RCC 7860 (cell line): ENCODE data around the gene HSPA6.
"Not testable (repeated sequence)": the region's sequence is repeated elsewhere in the genome, so short reads cannot be mapped to it uniquely, and the experiment has no call there.

ENCODE experiments used
- DNase-seq: peaks from one replicate; pipeline ENCODE4 v3.0.0-alpha.2; 2015; ENCODE audit warnings: low spot score
- FAIRE-seq: peaks from 2 replicates; lab custom pipeline; 2012; peaks lifted over from hg19 to GRCh38; lab: Jason Lieb, UNC

Gene HSPA6

GRCh38 chr1:161531986-161532643, 7.8 kb downstream of the HSPA6 start:
- no peak for DNase-seq

GRCh38 chr1:161532644-161533567, 8.6 kb downstream of the HSPA6 start:
- not testable (repeated sequence) for FAIRE-seq, DNase-seq

More at GRCh38 chr1:161531986-161532643, 7.8 kb downstream of the HSPA6 start:
- FAIRE-seq, result no peak

GRCh38 chr1:161537068-161537669, 12.8 kb downstream of the HSPA6 start:
- DNase-seq, FAIRE-seq: not testable (repeated sequence)

GRCh38 chr1:161538925-161539479, 14.7 kb downstream of the HSPA6 start:
- not testable (repeated sequence) for FAIRE-seq, DNase-seq

DNA sequence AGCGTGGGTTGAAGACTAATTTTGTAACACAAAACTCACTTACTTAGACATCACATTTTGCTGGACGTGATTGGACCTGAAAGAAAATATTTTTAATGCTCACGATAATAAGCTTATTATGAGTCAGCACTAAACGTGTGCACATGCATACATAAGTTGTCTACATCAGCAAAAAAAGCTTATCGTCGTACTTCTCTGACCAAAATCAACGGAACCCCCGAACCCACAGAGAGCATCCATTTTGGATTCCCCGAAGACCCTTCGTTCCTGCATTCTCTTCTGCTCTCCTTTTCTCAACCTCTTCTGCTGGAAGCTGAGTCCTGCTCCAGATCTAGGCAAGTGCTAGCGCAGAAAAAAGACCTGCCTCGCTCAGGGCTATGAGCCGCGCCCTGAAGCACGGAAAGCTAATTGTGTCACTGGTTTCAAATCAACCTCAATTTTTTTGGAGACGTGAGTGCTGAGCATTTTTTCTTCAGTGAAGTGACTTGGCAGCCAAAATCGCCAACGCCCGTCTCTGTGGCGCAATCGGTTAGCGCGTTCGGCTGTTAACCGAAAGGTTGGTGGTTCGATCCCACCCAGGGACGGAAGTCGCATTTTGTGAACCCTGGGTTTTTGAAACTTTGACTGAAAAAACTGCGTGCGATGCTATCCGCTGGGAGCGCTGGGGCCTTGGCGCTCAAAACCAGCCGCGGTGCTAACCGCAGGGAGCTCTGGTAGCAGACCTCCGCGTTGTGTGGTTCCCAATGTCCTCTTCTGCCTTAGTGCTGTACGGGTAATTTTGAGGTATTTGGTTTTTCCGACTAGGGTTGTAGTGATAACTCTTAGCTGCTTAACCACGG, 15.6 kb downstream of the HSPA6 start:
- not testable (repeated sequence) for FAIRE-seq
- peak; percentile 72 for DNase-seq

GRCh38 chr1:161540570-161540960, 16.2 kb downstream of the HSPA6 start:
- DNase-seq, FAIRE-seq: not testable (repeated sequence)

DNA sequence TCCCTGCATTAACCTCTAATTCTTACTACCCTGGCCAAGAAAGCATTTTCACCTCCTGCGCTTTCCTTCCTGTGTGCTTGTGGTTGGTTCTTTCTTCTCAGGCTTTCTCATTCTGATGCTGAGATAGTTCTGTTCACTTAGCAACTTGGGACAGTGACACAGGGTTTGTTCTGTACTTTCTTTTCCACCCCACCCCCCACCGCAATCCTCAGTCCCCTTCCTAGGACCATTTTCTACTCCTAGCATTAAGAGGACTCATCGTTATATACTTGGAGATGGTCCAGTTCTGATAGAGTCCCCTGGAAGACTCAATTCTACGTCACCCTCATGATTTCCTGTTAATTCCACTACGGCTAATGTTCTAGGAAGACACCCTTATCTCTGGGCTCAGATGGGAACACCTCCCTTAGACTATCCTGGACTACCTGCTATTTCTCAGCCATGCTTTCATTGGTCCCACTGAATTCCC, 17.8 kb downstream of the HSPA6 start:
- FAIRE-seq, DNase-seq: not testable (repeated sequence)

DNA sequence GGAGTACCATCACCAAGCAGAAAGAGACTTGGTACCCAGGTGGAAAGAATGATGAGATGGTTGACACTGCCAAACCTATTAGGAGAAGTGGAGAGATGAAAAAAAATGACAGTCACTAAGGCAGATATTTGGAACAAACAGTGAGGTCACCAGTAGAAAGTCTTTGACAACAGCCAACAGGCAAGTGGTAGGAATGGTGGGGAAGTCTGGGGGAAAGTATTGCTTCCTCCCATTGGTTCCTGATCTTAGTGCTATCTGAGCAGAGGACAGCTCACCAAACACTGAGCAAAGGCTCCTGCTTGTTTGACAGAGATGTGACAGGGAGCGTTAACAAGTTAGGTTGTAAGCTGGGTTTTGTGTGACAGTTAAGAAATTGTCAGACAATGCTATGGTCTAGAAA, 18.8 kb downstream of the HSPA6 start:
- DNase-seq, FAIRE-seq: not testable (repeated sequence)

DNA sequence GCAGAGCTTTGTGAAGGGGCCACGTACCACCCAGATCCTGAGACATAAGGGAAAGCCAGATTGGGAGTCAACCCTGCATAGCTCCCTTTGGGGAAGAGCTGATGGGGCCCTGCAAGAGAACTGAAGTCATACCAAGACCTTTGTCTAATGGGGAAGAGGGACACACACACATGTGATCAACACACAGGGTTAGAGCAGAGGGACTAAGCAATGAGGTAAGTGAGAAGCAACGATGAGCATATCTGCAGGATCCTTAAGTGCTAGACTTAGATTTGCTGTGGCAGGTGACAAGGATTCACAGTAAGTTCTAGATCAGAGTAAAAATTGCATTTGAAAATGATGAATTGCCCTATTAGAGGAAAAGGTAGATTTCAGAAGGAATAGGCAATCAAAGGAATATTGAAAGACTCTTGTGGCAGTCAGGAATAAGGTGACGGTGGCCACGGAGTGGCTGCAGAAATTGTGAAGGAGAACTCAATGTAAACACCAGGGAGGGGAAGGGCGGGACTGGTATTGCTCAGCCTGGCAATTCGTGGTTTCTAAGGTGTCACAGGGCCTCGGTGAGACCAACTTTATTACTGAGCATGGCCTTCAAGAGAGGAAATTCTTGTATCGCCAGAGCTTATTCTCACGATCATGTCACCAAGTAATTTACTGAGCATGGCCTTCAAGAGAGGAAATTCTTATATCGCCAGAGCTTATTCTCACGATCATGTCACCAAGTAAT, 20.8 kb downstream of the HSPA6 start:
- not testable (repeated sequence) for FAIRE-seq

GRCh38 chr1:161547995-161548741, 23.8 kb downstream of the HSPA6 start:
- DNase-seq, FAIRE-seq: not testable (repeated sequence)

More for the DNA sequence above, 20.8 kb downstream of the HSPA6 start:
- DNase-seq, result not testable (repeated sequence)

DNA sequence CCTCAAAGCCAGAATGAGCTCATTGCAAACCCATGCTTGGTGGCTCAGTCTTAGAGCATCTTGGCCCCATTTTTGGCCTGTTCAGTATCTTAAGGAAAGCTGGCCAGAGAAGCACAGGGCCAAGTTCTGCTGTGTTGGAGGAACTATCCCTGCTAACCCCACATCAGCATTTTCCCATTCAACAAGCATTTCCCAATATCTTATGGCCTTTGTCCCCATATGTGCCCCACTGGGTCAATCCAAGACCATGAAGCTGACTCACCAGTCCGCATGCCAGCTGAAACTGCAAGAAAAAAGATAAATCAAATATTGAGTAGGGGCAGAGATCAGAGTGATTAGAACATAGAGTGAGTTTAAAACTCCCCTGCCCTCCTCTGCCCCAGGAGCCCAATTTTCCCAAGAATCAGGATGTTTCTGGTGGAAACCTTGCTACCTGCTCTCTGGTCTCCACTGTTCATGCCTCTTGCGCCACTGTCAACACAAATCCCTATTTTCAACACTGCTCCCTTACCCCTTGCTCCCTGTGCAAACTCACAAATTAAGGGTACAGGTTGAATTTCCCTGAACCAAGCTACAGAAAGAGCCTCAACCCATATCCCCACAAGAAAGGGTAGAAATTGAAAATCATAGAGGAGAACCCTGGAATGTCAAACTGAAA, 24.5 kb downstream of the HSPA6 start:
- FAIRE-seq, DNase-seq: not testable (repeated sequence)

GRCh38 chr1:161549652-161550051, 25.3 kb downstream of the HSPA6 start, which contains the start of gene FCGR3A:
Gene FCGR3A, minus strand, starts transcription at chr1:161549818. Its CDS starts 82 bp downstream, at chr1:161549736.
- DNase-seq (no peak), FAIRE-seq (no peak)

GRCh38 chr1:161550942-161551341, 26.6 kb downstream of the HSPA6 start:
- FAIRE-seq, DNase-seq: not testable (repeated sequence)

DNA sequence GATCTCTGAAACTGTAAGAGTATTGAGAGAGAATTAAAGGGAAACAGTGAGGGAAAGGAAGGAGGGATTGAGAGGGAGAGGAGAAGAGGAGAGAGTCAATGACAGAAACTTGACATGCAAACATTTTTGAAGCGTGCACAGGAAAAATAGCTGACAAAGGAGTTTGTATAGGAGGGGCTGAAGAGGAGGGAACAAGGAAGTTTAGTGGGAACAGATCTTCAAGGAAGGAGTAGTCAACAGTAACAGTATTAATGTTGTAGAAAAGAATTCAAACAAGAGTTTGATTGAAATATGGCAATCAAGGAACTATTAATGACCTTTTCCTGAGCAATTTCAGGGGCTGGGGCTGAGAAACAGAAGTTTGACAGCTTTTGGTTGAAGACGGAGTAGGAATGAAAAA, 29.3 kb downstream of the HSPA6 start:
- DNase-seq, FAIRE-seq: not testable (repeated sequence)

DNA sequence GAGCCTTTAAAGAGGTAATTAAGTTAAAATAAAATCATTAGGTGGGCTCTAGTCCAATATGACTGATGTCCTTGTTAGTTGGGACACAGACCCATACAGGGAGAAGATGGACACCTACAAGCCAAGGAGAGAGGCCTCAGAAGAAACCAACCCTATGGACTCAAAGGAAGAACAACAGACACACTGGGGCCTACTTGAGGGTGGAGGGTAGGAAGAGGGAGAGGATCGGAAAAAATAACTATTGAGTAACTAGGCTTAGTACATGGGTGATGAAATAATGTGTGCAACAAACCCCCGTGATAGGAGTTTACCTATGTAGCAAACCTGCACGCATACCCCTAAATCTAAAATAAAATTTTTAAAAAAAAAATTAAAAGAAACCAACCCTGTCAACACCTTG, 30.0 kb downstream of the HSPA6 start:
- FAIRE-seq, DNase-seq: not testable (repeated sequence)

- FAIRE-seq, DNase-seq: not testable (repeated sequence)
These were observed 30.6 kb downstream of the HSPA6 start for GRCh38 chr1:161554815-161555417.

DNA sequence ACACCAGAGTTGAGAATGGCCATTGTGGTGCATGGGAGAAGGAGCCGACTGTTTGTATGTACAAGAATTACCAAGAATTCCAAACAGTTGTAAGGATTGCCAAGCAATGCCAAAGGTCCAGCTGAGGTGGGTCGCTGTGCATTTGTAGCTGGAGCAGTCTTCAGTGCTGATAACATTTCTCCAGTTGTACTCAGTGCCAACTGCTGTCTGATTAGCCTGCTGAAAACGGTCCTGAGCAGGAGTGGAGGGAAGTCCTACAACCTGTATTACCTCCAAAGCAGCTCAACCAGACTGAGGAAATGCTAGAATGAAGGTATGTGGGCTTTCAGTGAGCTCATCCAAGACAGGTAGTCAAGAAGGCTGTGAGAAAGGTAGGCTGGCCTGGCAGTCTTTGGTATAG, 31.8 kb downstream of the HSPA6 start:
- not testable (repeated sequence) for FAIRE-seq

More for the DNA sequence above, 31.8 kb downstream of the HSPA6 start:
- DNase-seq, result not testable (repeated sequence)
